ENCODE results near the gene PRELP.

PRELP gene

GRCh38 chr1:203526572-203526971 is 51.0 kb downstream of the PRELP start:
- DNase-seq: no peak

- no peak for DNase-seq
These were observed 51.4 kb downstream of the PRELP start for GRCh38 chr1:203527013-203527412.

GRCh38 chr1:203528063-203528462 is 52.5 kb downstream of the PRELP start:
- no peak for DNase-seq

- no peak for DNase-seq
These were observed 53.6 kb downstream of the PRELP start for GRCh38 chr1:203528976-203529835.

GRCh38 chr1:203531063-203531462 is 55.5 kb downstream of the PRELP start:
- no peak for DNase-seq

GRCh38 chr1:203534012-203534411 is 58.4 kb downstream of the PRELP start:
- no peak for DNase-seq

GRCh38 chr1:203534526-203534925 is 58.9 kb downstream of the PRELP start:
- no peak for DNase-seq

GRCh38 chr1:203536575-203536974 is 61.0 kb downstream of the PRELP start:
- DNase-seq: no peak

- no peak for DNase-seq
These were observed 61.4 kb downstream of the PRELP start for GRCh38 chr1:203536980-203537455.

- no peak for DNase-seq
These were observed 62.3 kb downstream of the PRELP start for GRCh38 chr1:203537806-203538464.

- no peak for DNase-seq
These were observed 63.1 kb downstream of the PRELP start for GRCh38 chr1:203538726-203539125.

- DNase-seq: no peak
These were observed 64.4 kb downstream of the PRELP start for GRCh38 chr1:203539831-203540546.
